GM21576 (cell line): ENCODE results near the gene KIF1A.

Source experiments
- ATAC-seq: cut with Tn5 transposase; IDR thresholded peaks from one replicate; pipeline ENCODE4 v1.9.1; 2021; ENCODE audit warnings: mild to moderate bottlenecking, moderate library complexity; ENCODE audit not compliant: unreplicated experiment

The KIF1A gene

GRCh38 chr2:240819858-240820606 lies at the start of gene KIF1A:
KIF1A (minus strand) TSS chr2:240820219; CDS start chr2:240797752, 22,467 bp downstream.
- ATAC-seq, result no peak

DNA sequence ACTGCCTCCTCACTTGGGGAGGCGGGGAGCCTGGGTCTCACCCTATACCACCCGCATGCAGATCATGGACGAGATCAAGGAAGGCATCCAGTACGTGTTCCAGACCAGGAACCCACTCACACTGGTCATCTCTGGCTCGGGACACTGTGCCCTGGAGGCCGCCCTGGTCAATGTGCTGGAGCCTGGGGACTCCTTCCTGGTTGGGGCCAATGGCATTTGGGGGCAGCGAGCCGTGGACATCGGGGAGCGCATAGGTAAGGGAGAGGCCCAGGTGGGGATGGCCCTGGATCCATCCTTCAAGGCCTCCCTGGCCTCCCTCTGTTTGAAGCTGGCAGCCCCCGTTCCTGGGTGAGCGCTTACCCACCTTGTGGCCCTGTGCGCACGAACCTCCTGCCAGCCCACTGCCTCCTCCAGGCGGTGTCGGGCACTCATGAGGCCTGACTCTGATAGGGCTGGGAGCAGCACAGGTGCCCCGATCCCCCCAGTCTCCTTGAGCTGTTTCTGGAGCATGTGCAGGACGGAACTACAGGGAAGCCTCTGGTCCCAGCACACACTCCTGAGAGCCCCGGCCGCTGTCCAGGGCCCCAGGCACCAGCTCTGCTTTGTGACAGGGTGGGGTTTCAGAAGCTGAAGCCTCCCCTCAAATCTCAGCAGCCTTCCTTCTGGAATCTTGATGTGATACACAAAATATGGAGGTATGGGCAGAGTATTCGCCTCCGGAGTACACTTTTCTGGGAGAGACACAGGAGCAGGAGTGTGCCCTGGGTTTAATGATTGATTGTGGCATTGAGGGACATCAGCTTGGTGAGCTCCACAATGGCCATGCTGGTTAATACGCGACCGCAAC lies 49.3 kb upstream of the KIF1A start:
- ATAC-seq, result no peak

DNA sequence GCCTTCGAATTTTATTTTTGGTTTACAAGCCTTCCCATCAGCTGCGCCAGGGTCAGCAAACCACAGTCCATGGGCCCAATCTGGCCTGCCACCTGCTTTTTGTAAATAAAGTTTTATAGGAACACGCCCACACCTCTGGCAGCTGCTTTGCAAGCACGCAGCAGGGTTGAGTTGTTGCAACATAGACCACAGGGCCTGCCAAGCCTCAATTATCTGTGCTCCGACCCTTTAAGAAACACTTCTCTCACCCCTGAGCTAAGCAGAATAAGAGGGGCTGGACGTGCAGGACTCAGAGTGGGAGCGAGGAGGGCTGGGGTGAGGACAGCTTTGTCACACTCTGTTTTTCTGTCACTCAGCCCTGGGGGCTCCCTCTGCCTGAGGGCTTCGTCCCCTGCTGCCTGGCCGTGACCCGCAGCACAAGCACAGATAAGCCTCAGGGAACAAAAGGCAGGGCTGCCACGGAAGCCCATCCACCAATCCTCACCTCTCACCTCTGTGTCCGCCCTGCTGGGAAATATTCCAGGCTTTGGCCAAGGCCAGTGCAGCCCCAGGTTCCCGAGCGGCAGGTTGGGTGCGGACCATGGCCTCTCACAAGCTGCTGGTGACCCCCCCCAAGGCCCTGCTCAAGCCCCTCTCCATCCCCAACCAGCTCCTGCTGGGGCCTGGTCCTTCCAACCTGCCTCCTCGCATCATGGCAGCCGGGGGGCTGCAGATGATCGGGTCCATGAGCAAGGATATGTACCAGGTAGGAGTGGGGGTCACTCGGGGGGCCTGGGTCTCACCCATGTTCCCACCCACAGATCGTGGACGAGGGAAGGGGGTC lies 48.5 kb upstream of the KIF1A start, which contains the start of gene AGXT:
Gene AGXT (plus strand): TSS at position 539 of the 823 bp plus-strand sequence. CDS start 42 bp downstream, at position 581.
- ATAC-seq, result no peak

DNA sequence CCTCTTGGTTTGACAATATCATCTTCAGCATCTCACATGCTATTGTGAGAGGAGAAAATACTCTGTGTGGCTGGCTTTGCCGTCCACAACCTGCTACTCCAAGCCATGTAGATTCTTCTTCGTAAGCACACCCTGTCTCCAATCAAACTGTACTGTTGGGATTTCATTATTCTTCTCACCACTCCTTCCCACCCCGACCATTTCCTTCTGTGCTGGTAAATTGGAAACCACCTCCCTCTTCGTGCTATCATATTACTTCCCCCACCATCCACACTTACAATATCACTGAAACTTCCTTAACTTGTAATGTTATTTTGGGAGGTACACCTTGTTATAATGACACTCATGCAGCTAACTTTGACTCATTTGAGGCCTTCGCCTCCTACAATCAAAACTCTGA lies 45.4 kb upstream of the KIF1A start:
- no peak for ATAC-seq

DNA sequence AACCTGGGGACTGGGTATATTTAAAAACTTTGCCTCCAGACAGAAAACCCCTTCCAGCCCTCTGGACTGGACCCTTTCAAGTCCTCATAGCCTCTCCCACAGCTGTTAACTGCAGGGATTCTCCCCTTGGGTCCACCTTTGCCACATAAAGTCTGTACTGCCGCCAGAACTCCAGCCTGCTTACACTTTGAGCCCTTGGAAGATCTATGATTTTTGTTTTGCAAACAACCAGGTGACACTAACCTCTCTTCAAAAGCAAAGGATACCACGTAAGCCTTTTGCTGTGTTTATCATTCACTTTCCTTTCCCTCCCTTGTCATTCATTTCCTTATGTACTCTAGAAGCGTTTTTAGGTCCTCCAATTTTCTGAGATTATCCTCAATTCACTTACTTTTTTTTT lies 44.5 kb upstream of the KIF1A start:
- no peak for ATAC-seq

GRCh38 chr2:240861547-240861946 lies 41.5 kb upstream of the KIF1A start:
- no peak for ATAC-seq

GRCh38 chr2:240858871-240859270 lies 38.9 kb upstream of the KIF1A start:
- no peak for ATAC-seq

DNA sequence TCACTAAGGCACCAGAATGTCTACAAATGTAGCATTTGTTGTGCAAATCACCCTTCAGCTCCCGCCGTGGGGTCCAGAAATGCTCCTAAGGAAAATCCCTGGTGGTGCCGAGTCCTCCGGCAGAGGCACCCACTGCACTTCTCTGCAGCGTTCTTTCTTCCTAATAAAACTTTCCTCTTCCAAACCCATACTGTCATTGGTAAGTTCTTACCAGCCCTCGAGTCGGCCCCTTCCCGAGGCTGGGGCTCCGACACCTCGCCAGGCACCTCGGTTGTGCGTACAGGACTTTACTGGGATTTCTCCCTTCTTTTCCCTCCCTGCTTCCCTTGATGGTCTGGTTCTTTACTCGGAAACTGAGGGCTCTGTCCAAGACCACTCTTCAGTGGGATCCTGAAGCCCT lies 38.3 kb upstream of the KIF1A start:
- ATAC-seq, result no peak

GRCh38 chr2:240857039-240858008 lies 37.3 kb upstream of the KIF1A start:
- ATAC-seq, result no peak

DNA sequence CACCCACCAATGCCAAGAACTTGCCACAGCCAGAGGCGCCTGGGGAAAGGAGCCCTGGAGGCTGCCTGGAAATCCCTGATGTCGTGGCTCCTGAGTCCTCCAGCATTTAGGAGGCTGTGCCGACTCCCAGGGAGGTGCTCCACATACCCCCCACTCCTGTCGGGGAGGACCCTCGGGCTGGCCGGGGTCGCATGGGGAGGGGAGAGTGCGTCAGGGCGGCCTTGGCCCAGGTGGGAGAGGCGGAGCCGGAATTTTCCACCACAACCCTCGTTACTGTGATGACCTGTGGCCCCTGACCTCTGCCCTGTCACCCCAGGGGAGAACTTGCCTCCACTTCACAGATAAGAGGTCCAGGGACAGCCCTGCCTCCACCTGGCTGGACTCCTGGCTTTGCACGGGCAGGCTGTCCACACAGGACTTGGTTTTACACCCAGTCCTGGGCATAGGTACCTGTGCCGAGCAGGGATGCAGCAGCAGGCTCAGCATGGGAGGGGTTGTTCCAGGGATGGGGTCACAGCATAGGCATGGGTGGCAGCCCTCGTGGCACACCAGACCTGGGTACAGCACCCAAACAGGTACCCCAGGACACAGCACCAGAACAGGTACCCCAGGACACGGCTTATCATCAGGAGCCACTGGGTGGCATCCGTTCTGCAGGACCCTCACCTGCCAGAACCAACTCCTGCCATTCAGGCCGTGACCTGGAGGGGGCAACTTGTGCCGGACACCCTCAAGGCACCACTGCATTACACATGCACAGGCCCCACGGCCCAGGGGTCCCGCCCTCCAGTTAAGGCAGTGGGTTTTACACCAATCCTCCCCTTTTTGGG lies 36.3 kb upstream of the KIF1A start:
- no peak for ATAC-seq

DNA sequence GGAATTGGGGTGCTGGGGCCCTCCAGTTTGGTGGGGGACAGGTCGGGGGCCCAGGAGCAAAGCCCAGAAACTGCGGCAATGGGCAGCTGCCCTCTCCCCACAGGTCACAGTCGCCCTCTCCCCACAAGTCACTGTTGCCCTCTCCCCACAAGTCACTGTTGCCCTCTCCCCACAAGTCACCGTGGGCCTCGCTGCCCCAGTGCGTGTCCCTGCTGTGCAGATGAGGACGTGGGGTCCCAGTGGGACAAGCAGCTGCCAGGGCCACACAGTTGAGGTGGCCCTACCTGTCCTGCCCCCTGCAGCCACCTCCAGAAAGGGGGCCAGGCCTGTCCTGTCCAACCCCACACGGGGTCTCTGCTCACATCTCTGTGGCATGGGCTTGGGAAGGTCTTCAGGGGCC lies 35.7 kb upstream of the KIF1A start:
- no peak for ATAC-seq

DNA sequence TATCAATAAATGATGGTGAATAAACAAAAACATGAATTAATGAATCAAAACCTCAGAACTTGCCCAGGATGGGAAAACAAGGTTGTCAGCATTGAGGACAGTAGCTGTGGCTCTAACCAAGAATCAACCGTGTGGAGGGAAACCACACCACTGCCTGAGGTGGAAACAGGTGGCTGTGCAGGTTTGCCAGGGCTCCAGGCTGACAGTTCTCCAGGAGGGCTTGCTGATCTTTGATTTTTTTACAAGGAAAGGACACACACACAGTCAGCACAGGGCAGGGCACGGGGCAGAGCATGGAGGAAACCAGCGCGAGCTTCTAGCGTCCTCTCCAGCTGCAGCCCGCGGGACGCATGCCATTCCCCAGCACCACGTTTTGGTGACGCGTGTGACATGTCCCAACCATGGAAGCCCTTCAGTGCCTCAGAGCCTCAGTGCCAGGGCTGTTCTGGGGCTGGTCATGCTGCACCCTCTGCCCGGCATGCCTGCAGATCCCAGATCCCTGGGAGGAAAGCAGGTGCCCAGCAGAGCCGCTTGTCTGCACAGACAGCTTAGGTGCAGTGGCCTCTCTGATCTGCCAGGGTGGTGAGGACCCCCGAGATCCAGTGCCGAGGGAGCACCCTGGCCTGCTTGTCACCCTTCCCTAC lies 32.8 kb upstream of the KIF1A start:
- ATAC-seq, result no peak

DNA sequence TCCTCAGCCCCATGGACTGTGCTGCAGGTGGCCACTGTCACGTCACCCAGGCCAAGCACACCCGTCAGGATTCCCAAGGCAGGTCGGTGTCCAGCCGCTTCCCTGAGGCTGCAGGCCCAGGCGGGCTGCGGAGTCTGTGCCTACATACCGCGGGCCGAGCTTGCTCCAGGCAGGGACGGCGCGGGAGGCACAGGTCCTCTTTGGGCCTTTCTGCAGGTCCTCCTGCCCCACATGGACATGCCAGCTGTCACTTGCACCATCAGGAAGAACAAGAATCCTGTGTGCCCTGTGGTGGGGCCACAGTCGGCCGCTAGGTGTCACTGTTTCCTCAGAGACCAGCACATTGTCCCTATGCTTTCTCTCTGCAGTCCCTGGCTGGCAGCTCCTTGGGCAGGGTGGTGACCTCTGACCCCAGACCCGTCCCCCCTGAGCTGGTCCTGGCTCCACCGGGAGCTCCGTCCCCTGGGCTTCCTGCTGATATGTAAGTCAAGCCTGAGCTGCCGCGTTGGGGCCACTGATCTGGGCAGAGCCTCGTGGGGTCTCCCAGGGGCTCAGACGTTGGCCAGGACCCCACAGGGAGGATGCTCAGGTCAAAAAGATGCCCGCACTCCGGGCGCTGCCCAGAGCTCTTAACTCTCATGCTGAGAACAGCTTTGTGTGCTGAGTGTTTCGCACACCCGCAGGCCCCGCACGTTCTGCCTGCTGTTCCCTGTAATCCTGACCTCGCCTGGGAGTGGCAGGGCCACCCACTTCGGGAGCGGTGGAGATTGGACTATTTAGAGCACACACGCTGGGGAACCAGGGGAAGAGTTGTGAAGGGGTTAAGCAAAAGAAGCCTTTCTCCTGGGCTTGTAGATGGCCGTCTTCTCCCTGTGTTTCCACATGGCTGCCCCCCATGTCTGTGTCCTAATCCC lies 31.3 kb upstream of the KIF1A start:
- no peak for ATAC-seq

DNA sequence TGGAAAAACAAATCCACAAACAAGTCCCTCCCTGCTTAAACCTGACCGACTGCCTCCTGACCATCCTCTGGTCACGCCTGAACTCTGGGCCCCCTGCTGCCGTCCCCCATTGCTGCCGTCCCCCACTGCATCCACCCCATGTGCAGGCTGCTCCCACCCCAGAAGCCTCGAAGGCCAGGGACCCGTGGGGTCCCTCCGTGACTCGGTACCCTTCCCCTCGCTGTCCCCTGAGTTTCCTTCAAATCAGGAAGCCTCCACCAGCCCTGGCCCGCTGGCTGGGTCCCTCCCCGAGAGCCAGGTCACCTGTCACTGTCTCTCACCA lies 30.7 kb upstream of the KIF1A start:
- ATAC-seq, result no peak

DNA sequence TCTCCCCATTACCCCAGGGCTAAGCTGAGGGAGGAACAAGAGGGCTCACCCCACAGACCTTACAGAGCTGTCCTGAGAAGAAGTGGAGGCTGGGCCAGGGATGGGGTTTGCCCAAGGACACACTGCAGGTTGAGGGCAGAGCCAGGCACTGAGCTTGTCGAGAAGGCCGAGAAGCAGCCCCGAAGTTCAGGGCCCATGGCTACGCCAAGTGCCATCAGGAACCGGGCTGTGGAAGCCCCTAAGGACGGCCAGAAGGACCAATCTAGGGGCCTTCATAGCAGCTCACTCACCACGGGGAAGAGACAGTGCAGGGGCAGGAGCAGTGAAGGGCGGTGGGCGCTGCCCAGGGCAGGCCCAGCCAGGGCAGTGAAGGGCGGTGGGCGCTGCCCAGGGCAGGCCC lies 30.0 kb upstream of the KIF1A start:
- no peak for ATAC-seq

DNA sequence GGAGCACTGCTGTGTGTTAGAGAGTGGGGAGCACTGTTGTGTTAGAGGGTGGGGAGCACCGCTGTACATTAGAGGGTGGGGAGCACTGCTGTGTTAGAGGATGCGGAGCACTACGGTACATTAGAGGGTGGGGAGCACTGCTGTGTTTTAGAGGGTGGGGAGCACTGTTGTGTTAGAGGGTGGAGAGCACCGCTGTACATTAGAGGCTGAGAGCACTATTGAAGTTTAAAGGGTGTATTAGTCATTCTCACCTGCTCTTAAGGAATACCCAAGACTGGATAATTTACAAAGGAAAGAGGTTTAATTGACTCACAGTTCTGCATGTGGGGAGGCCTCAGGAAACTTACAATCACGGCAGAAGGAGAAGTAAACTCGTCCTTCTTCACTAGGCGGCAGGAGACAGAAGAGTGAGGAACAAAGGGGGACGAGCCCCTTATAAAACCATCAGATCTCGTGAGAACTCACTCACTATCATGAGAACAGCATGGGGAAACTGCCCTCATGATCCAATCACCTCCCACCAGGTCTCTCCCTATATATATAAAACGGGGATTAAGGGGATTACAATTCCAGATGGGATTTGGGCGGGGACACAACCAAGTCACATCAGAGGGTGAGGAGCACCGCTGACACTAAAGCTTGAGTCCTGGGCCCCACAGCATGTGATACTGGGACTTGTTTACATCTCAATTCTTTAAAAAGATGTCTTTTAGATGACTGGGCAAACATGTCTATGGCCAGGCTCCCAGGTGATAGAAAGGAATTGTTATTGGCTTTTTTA lies 29.1 kb upstream of the KIF1A start:
- ATAC-seq, result no peak

GRCh38 chr2:240847817-240848216 lies 27.8 kb upstream of the KIF1A start:
- ATAC-seq, result no peak
